AG08396 (cell line): ENCODE data around the gene FFAR1.
"Not testable (repeated sequence)": the region's sequence is repeated elsewhere in the genome, so short reads cannot be mapped to it uniquely, and the experiment has no call there.

ENCODE experiments used
- DNase-seq: peaks from one replicate; pipeline ENCODE4 v3.0.0; 2012; ENCODE audit warnings: low spot score, mixed read lengths

Gene FFAR1

GRCh38 chr19:35360880-35361420 lies 13.2 kb downstream of the FFAR1 start:
- no peak for DNase-seq

- no peak for DNase-seq
These were observed 14.7 kb downstream of the FFAR1 start for GRCh38 chr19:35362261-35363000.

- no peak for DNase-seq
These were observed 15.4 kb downstream of the FFAR1 start for GRCh38 chr19:35363001-35363590.

GRCh38 chr19:35363711-35364425 lies 16.2 kb downstream of the FFAR1 start:
- no peak for DNase-seq

GRCh38 chr19:35365303-35365702 lies 17.6 kb downstream of the FFAR1 start:
- DNase-seq = no peak

- no peak for DNase-seq
These were observed 20.7 kb downstream of the FFAR1 start for GRCh38 chr19:35368378-35368777.

- DNase-seq = no peak
These were observed 21.8 kb downstream of the FFAR1 start for GRCh38 chr19:35369522-35369921.

- no peak for DNase-seq
These were observed 23.0 kb downstream of the FFAR1 start, which contains the start of gene GPR42 for GRCh38 chr19:35370722-35371121. TSS of gene GPR42 (plus strand) at chr19:35371068. CDS start at chr19:35371360, 292 bp downstream.

- no peak for DNase-seq
These were observed 25.8 kb downstream of the FFAR1 start for GRCh38 chr19:35373492-35373891.

GRCh38 chr19:35374031-35374430 lies 26.3 kb downstream of the FFAR1 start:
- DNase-seq = not testable (repeated sequence)

GRCh38 chr19:35375505-35376307 lies 28.0 kb downstream of the FFAR1 start:
- DNase-seq = no peak

GRCh38 chr19:35377656-35378055 lies 30.0 kb downstream of the FFAR1 start:
- DNase-seq = no peak

GRCh38 chr19:35378356-35378755 lies 30.7 kb downstream of the FFAR1 start:
- no peak for DNase-seq

- DNase-seq = not testable (repeated sequence)
These were observed 31.8 kb downstream of the FFAR1 start for GRCh38 chr19:35379545-35379944.

GRCh38 chr19:35379992-35380391 lies 32.3 kb downstream of the FFAR1 start:
- DNase-seq = no peak

- no peak for DNase-seq
These were observed 32.9 kb downstream of the FFAR1 start for GRCh38 chr19:35380450-35381124.

GRCh38 chr19:35381318-35381717 lies 33.6 kb downstream of the FFAR1 start:
- DNase-seq = no peak

GRCh38 chr19:35381926-35382325 lies 34.2 kb downstream of the FFAR1 start:
- no peak for DNase-seq

- DNase-seq = no peak
These were observed 35.8 kb downstream of the FFAR1 start for GRCh38 chr19:35383536-35383935.

- no peak for DNase-seq
These were observed 40.8 kb downstream of the FFAR1 start for GRCh38 chr19:35388277-35389054.
